Mononuclear cell (primary cell): ENCODE results near the gene PAPSS1. TPM values are rescaled to one million over a fixed set of nuclear protein-coding genes. Genes with fewer than 3 reads are reported as not detected.
"Not testable (repeated sequence)": the region's sequence is repeated elsewhere in the genome, so short reads cannot be mapped to it uniquely, and the experiment has no call there.

Experiments used
- H3K27me3 ChIP-seq: 2 replicates; pipeline ENCODE4 v1.6.0; 2011; ENCODE audit warnings: low read length, control low read depth; ENCODE audit not compliant: insufficient read depth
- H3K4me1 ChIP-seq: 2 replicates; pipeline ENCODE4 v1.5.1; 2011; ENCODE audit warnings: mild to moderate bottlenecking, low read length, control low read depth; ENCODE audit not compliant: insufficient read depth
- H3K4me3 ChIP-seq: 2 replicates; pipeline ENCODE4 v1.5.1; 2011; ENCODE audit warnings: mild to moderate bottlenecking, low read length, moderate library complexity
- H3K9me3 ChIP-seq: 2 replicates; pipeline ENCODE4 v1.5.1; 2011; ENCODE audit warnings: low read depth, mild to moderate bottlenecking, control low read depth, low read length
- total RNA-seq: library from RNA; depleted of rRNA; stranded (reverse); fragments of >200 nt; gene quantifications from one replicate; pipeline ENCODE4 v1.2.3, GENCODE V29; 2012

The PAPSS1 gene
- total RNA-seq, 1 donor: 16.0 TPM

GRCh38 chr4:107711831-107712230 is 8.2 kb downstream of the PAPSS1 start:
- H3K9me3 ChIP-seq: no peaks in the 10 kb centered on the region
- H3K4me3 ChIP-seq: no peak overlapping the region
- H3K27me3 ChIP-seq: no peaks in the 10 kb centered on the region
- H3K4me1 ChIP-seq: peaks cover 20% of the 10 kb centered on the region

- Histone ChIP-seq H3K4me1 (peaks cover 20% of the 10 kb centered on the region), H3K4me3 (no peak overlapping the region), H3K27me3 (no peaks in the 10 kb centered on the region), H3K9me3 (peaks cover 10% of the 10 kb centered on the region)
These were observed 9.3 kb downstream of the PAPSS1 start for GRCh38 chr4:107710493-107711459.

GRCh38 chr4:107709916-107710315 is 10.1 kb downstream of the PAPSS1 start:
- H3K4me3 ChIP-seq: no peak overlapping the region

GRCh38 chr4:107708225-107708624 is 11.8 kb downstream of the PAPSS1 start:
- no peaks in the 10 kb centered on the region for H3K27me3 ChIP-seq

More at GRCh38 chr4:107709916-107710315, 10.1 kb downstream of the PAPSS1 start:
- Histone ChIP-seq H3K4me1 (peaks cover 20% of the 10 kb centered on the region), H3K9me3 (peaks cover 16% of the 10 kb centered on the region), H3K27me3 (no peaks in the 10 kb centered on the region)

GRCh38 chr4:107705742-107706556 is 14.1 kb downstream of the PAPSS1 start:
- H3K27me3 ChIP-seq: no peaks in the 10 kb centered on the region
- H3K4me3 ChIP-seq: no peak overlapping the region
- H3K9me3 ChIP-seq: peaks cover 16% of the 10 kb centered on the region
- H3K4me1 ChIP-seq: peaks cover 20% of the 10 kb centered on the region

More at GRCh38 chr4:107708225-107708624, 11.8 kb downstream of the PAPSS1 start:
- no peak overlapping the region for H3K4me3 ChIP-seq
- peaks cover 16% of the 10 kb centered on the region for H3K9me3 ChIP-seq
- peaks cover 20% of the 10 kb centered on the region for H3K4me1 ChIP-seq

- Histone ChIP-seq H3K4me3 (no peak overlapping the region), H3K27me3 (no peaks in the 10 kb centered on the region), H3K9me3 (peaks cover 15% of the 10 kb centered on the region), H3K4me1 (no peaks in the 10 kb centered on the region)
These were observed 18.5 kb downstream of the PAPSS1 start for GRCh38 chr4:107701565-107701964.

GRCh38 chr4:107699466-107700206 is 20.4 kb downstream of the PAPSS1 start:
- H3K4me3 ChIP-seq: no peak overlapping the region

GRCh38 chr4:107696187-107696586 is 23.8 kb downstream of the PAPSS1 start:
- H3K27me3 ChIP-seq, H3K9me3 ChIP-seq, H3K4me3 ChIP-seq: not testable (repeated sequence)
- H3K4me1 ChIP-seq: peaks cover 14% of the 10 kb centered on the region

More at GRCh38 chr4:107699466-107700206, 20.4 kb downstream of the PAPSS1 start:
- Histone ChIP-seq H3K9me3 (no peaks in the 10 kb centered on the region), H3K4me1 (no peaks in the 10 kb centered on the region), H3K27me3 (no peaks in the 10 kb centered on the region)

- H3K9me3 ChIP-seq: no peaks in the 10 kb centered on the region
- H3K27me3 ChIP-seq: no peaks in the 10 kb centered on the region
- H3K4me1 ChIP-seq: peaks cover 14% of the 10 kb centered on the region
- no peak overlapping the region for H3K4me3 ChIP-seq
These were observed 26.9 kb downstream of the PAPSS1 start for GRCh38 chr4:107693132-107693531.

GRCh38 chr4:107692202-107692601 is 27.8 kb downstream of the PAPSS1 start:
- Histone ChIP-seq H3K9me3 (no peaks in the 10 kb centered on the region), H3K4me1 (peaks cover 14% of the 10 kb centered on the region), H3K27me3 (no peaks in the 10 kb centered on the region), H3K4me3 (no peak overlapping the region)

GRCh38 chr4:107691378-107691777 is 28.7 kb downstream of the PAPSS1 start:
- H3K4me3 ChIP-seq: no peak overlapping the region
- no peaks in the 10 kb centered on the region for H3K9me3 ChIP-seq
- no peaks in the 10 kb centered on the region for H3K27me3 ChIP-seq
- peaks cover 14% of the 10 kb centered on the region for H3K4me1 ChIP-seq

GRCh38 chr4:107689912-107690587 is 30.0 kb downstream of the PAPSS1 start:
- Histone ChIP-seq H3K4me3 (no peak overlapping the region), H3K4me1 (peaks cover 14% of the 10 kb centered on the region), H3K27me3 (no peaks in the 10 kb centered on the region), H3K9me3 (no peaks in the 10 kb centered on the region)

- H3K4me1 ChIP-seq: peaks cover 7% of the 10 kb centered on the region
- no peaks in the 10 kb centered on the region for H3K27me3 ChIP-seq
- H3K4me3 ChIP-seq: no peak overlapping the region
- H3K9me3 ChIP-seq: no peaks in the 10 kb centered on the region
These were observed 31.6 kb downstream of the PAPSS1 start for GRCh38 chr4:107688421-107688820.

- Histone ChIP-seq H3K4me1 (no peaks in the 10 kb centered on the region), H3K27me3 (no peaks in the 10 kb centered on the region), H3K9me3 (no peaks in the 10 kb centered on the region), H3K4me3 (no peak overlapping the region)
These were observed 34.3 kb downstream of the PAPSS1 start for GRCh38 chr4:107685740-107686139.
